Thyroid gland (tissue), 4 donors: ENCODE measurements around the gene DNAJC22. TPM values are rescaled to one million over a fixed set of nuclear protein-coding genes. Genes with fewer than 3 reads are reported as not detected.
A peak's percentile ranks its signal among the peaks of the same experiment; 100 is the strongest.

Experiments used
- DNase-seq, 2 donors: peaks; one replicate each; pipeline ENCODE4 v3.0.0-alpha.2; 2019
- H3K27ac ChIP-seq, 3 donors: fragments of 200-600 bp; sonication (generic); 1 replicate in 2 of 3; 2 replicates in 1 of 3; pipeline ENCODE4 v1.5.1; 2016 to 2019; ENCODE audit warnings: mild to moderate bottlenecking in 1 of 3, moderate library complexity in 1 of 3
- H3K27me3 ChIP-seq: fragments of 200-600 bp; sonication (generic); one replicate; pipeline ENCODE4 v1.5.1; 2019
- H3K36me3 ChIP-seq, 2 donors: fragments of 200-600 bp; sonication (generic); one replicate each; pipeline ENCODE4 v1.5.1; 2016 to 2019
- H3K4me1 ChIP-seq, 2 donors: fragments of 200-600 bp; sonication (generic); one replicate each; pipeline ENCODE4 v1.5.1; 2017 to 2019
- H3K4me3 ChIP-seq, 3 donors: fragments of 200-600 bp; sonication (generic); replicated peaks in 1 of 3; 1 replicate in 2 of 3; 2 replicates in 1 of 3; pipeline ENCODE4 v1.5.1; 2016; ENCODE audit warnings: mild to moderate bottlenecking in 1 of 3
- H3K9me3 ChIP-seq: fragments of 200-600 bp; sonication (generic); one replicate; pipeline ENCODE4 v1.5.1; 2017
- CTCF ChIP-seq, 6 experiments: fragments of 200-600 bp in 3 of 6; fragments of 450-650 bp in 3 of 6; sonication (generic) in 3 of 6; IDR thresholded peaks; one replicate each; pipeline ENCODE4 v1.5.1; 2016 to 2019; ENCODE audit warnings: antibody characterized with exemption in 6 of 6, mild to moderate bottlenecking in 2 of 6, inconsistent platforms in 1 of 6, moderate library complexity in 1 of 6
- POLR2A ChIP-seq, 2 donors: fragments of 450-650 bp; IDR thresholded peaks; one replicate each; pipeline ENCODE4 v1.6.1; 2017; ENCODE audit warnings: antibody characterized with exemption in 2 of 2, mild to moderate bottlenecking in 2 of 2, moderate library complexity in 1 of 2
- WGBS, 2 donors: methylation state at CpG; one replicate each; pipeline ENCODE4 v1.1.5; 2017; 5-methylcytosine and 5-hydroxymethylcytosine counted together
- intact Hi-C: fragments of 100-400 bp; cut with DNase I; formaldehyde crosslinking; loops from one replicate; pipeline ENCODE4 v1.15.1; 2023
- total RNA-seq, 4 donors: library from RNA; depleted of rRNA; stranded (reverse); fragments of >200 nt; gene quantifications; one replicate each; pipeline ENCODE4 v1.2.3, GENCODE V29; 2016

Gene DNAJC22
- 10 to 100 TPM; 10.3 to 19.5 (median 17.5) TPM for total RNA-seq

GRCh38 chr12:49346659-49347310 is at the start of gene DNAJC22:
Gene DNAJC22, plus strand, starts transcription at chr12:49346888. Its CDS starts 1,985 bp downstream, at chr12:49348873.
- Histone ChIP-seq H3K4me1 (peaks cover 47 to 75% of the 10 kb centered on the region in 2 donors), H3K36me3 (peaks cover 0 to 2% of the 10 kb centered on the region in 2 donors), H3K27ac (peak within 1 kb of the TSS in 2 of 3 donors; percentile 61 to 86), H3K4me3 (peak within 1 kb of the TSS; percentile 3 to 26 (median 21)), H3K27me3 (no peaks in the 10 kb centered on the region), H3K9me3 (no peaks in the 10 kb centered on the region)
- intact Hi-C loops = no loop called here
- WGBS, 2 donors = 5 to 10% methylated on average over 24 to 32 of the region's 47 CpGs
- no peak for TF ChIP-seq CTCF (IDR thresholded peaks at IDR 0.05)
- no peak for TF ChIP-seq POLR2A (IDR thresholded peaks at IDR 0.05)
- peak; percentile 32 to 49 for DNase-seq

GRCh38 chr12:49297695-49298060 is 49.0 kb upstream of the DNAJC22 start:
- no peak for DNase-seq
- no peaks in the 10 kb centered on the region for H3K9me3 ChIP-seq
- peaks cover 16% of the 10 kb centered on the region for H3K27me3 ChIP-seq
- WGBS, 2 donors = 14 to 18% methylated on average over 8 of the region's 8 CpGs
- TF ChIP-seq POLR2A (IDR thresholded peaks at IDR 0.05) (no peak), CTCF (IDR thresholded peaks at IDR 0.05) (no peak)
- H3K4me3 ChIP-seq = no peak overlapping the region
- no peak overlapping the region for H3K27ac ChIP-seq
- intact Hi-C loops = no loop called here
- H3K36me3 ChIP-seq = no peaks in the 10 kb centered on the region
- peaks cover 18 to 22% of the 10 kb centered on the region in 2 donors for H3K4me1 ChIP-seq

GRCh38 chr12:49298160-49298559 is 48.5 kb upstream of the DNAJC22 start:
- TF ChIP-seq CTCF (IDR thresholded peaks at IDR 0.05) = no peak
- 48 to 54% methylated on average over 6 of the region's 6 CpGs for WGBS, 2 donors
- H3K27ac ChIP-seq = no peak overlapping the region
- peaks cover 18 to 22% of the 10 kb centered on the region in 2 donors for H3K4me1 ChIP-seq
- H3K4me3 ChIP-seq = no peak overlapping the region
- H3K9me3 ChIP-seq = no peaks in the 10 kb centered on the region
- H3K27me3 ChIP-seq = peaks cover 16% of the 10 kb centered on the region
- no peak for DNase-seq
- intact Hi-C loops = no loop called here
- H3K36me3 ChIP-seq = no peaks in the 10 kb centered on the region

- Histone ChIP-seq H3K9me3 (no peaks in the 10 kb centered on the region), H3K27me3 (peaks cover 16% of the 10 kb centered on the region), H3K4me3 (no peak overlapping the region), H3K36me3 (no peaks in the 10 kb centered on the region), H3K4me1 (peaks cover 8 to 9% of the 10 kb centered on the region in 2 donors), H3K27ac (no peak overlapping the region)
- DNase-seq = no peak
- intact Hi-C loops = no loop called here
- 67 to 78% methylated on average over 4 of the region's 4 CpGs for WGBS, 2 donors
- TF ChIP-seq CTCF (IDR thresholded peaks at IDR 0.05) (no peak), POLR2A (IDR thresholded peaks at IDR 0.05) (no peak)
Observed at GRCh38 chr12:49301760-49302159, 44.9 kb upstream of the DNAJC22 start.

- no peak for DNase-seq
- Histone ChIP-seq H3K27me3 (no peaks in the 10 kb centered on the region), H3K4me3 (no peak overlapping the region), H3K4me1 (no peaks in the 10 kb centered on the region), H3K36me3 (no peaks in the 10 kb centered on the region), H3K27ac (no peak overlapping the region), H3K9me3 (no peaks in the 10 kb centered on the region)
- WGBS, 2 donors = 79 to 88% methylated on average over 2 of the region's 2 CpGs
- TF ChIP-seq CTCF (IDR thresholded peaks at IDR 0.05) = no peak
- TF ChIP-seq POLR2A (IDR thresholded peaks at IDR 0.05) = no peak
- intact Hi-C loops = no loop called here
Observed at GRCh38 chr12:49304161-49304560, 42.5 kb upstream of the DNAJC22 start.
